ENCODE data around the gene TBL1Y.

- TF ChIP-seq CTCF (IDR thresholded peaks at IDR 0.05; ENCODE audit: low read depth, low read length) (no peak), EZH2phosphoT487 (IDR thresholded peaks at IDR 0.05; ENCODE audit: low read depth) (no peak)
Measured at GRCh38 chrY:6921061-6921460, 10.6 kb downstream of the TBL1Y start.

Measured in OCI-LY3 (cell line).